Activated CD4-positive, alpha-beta T cell treated with anti-CD3 and anti-CD28 coated beads, Interleukin-2, amount 10 ng/mL, durations not matched to agents 7 days and 5 days (primary cell): ENCODE results near the gene ARHGAP1. TPM values are rescaled to one million over a fixed set of nuclear protein-coding genes. Genes with fewer than 3 reads are reported as not detected.
"Not testable (repeated sequence)": the region's sequence is repeated elsewhere in the genome, so short reads cannot be mapped to it uniquely, and the experiment has no call there.

Source experiments
- CTCF ChIA-PET: fragments of 350-600 bp; sonication (Branson Sonifier 250); formaldehyde crosslinking; loops from one replicate; lab custom pipeline; 2021; ENCODE audit warnings: antibody characterized with exemption; lab: Charles Lee
- POLR2A ChIA-PET: fragments of 350-600 bp; sonication (Branson Sonifier 250); formaldehyde crosslinking; loops from one replicate; lab custom pipeline; 2021; ENCODE audit warnings: antibody characterized with exemption; lab: Charles Lee
- DNase-seq: peaks from one replicate; pipeline ENCODE4 v3.0.0-alpha.2; 2020
- H3K27ac Mint-ChIP-seq: one replicate; pipeline ENCODE4 v1.8.0; 2021; ENCODE audit warnings: mild to moderate bottlenecking, moderate library complexity, mixed read lengths
- H3K27me3 Mint-ChIP-seq: one replicate; pipeline ENCODE4 v1.8.0; 2021; ENCODE audit warnings: mixed read lengths
- H3K36me3 Mint-ChIP-seq: one replicate; pipeline ENCODE4 v1.8.0; 2021; ENCODE audit warnings: low read depth, mixed read lengths
- H3K4me1 Mint-ChIP-seq: one replicate; pipeline ENCODE4 v1.8.0; 2021; ENCODE audit warnings: mixed read lengths
- H3K4me3 Mint-ChIP-seq: one replicate; pipeline ENCODE4 v1.8.0; 2021; ENCODE audit warnings: mild to moderate bottlenecking, moderate library complexity, mixed read lengths
- H3K9me3 Mint-ChIP-seq: one replicate; pipeline ENCODE4 v1.8.0; 2021; ENCODE audit warnings: mixed read lengths
- total RNA-seq, 2 experiments: library from RNA; stranded (reverse); gene quantifications; one replicate each; pipeline ENCODE4 v1.2.3, GENCODE V29; 2021

ARHGAP1 gene
- total RNA-seq, 2 experiments from 2014 or later: 83.8 to 88.8 TPM

GRCh38 chr11:46675288-46675851 is 25.0 kb downstream of the ARHGAP1 start:
- Mint-ChIP-seq H3K27me3 (no peaks in the 10 kb centered on the region), H3K9me3 (no peaks in the 10 kb centered on the region), H3K36me3 (peaks cover 52% of the 10 kb centered on the region), H3K27ac (peak overlapping the region; percentile 92), H3K4me1 (peaks cover 68% of the 10 kb centered on the region), H3K4me3 (no peak overlapping the region)
- ChIA-PET POLR2A (interaction anchor here (0.5 kb wide), 2 partner anchors 15 to 559 kb away, joined by 3 read pairs; no protein-coding TSS in a partner anchor), CTCF (interaction anchor here (0.7 to 2.0 kb wide), 5 partner anchors 9 to 543 kb away, joined by 3 to 8 read pairs (median 3); partner anchors contain the start of genes ARHGAP1 and ZNF408)
- DNase-seq: no peak

DNA sequence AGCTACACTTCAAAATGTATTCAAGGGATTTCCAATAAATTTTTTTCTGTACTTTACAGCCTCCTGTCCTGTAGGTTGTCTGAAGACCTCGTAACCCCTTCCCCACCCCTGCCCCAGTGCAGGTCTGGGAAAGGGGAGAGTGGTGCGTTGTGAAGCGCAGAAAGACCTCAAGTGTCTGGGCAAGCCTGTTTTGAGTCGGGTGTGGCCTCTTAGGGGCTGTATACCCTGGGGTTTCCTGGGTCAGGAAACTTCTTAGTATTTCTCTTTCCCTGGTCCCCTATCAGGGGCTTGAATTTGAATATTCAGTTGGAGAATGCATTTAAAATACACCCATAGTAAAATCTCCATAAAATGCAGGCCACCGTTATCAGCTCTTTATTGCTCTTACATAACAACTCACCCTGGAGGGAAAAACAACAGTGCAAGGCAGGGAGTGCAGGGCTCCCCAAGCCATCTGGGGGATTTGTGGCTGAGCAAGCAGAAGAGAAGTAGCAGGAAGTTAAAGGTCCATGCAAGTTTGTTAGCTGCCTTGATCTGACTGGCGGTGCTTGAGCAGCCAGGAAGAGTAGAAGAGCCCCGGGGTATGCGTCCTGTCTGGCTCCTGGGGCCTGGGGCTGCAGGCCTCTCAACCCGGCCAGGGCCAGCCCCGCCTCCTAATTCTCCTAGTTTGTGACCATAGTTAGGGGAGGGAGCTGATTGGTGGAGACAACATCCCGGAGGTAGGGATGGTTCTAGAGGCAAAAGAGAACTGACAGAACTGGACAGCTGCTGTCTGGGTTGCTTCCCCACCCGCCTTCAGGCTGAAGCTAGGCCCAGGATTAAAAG is 25.7 kb downstream of the ARHGAP1 start:
- ChIA-PET POLR2A (interaction anchor here (0.5 kb wide), 2 partner anchors 16 to 558 kb away, joined by 3 read pairs; no protein-coding TSS in a partner anchor), CTCF (interaction anchor here (0.5 to 2.0 kb wide), 6 partner anchors 10 to 542 kb away, joined by 3 to 8 read pairs (median 3); partner anchors contain the start of genes ARHGAP1 and ZNF408)
- H3K27me3 Mint-ChIP-seq: no peaks in the 10 kb centered on the region
- H3K27ac Mint-ChIP-seq: peak overlapping the region; percentile 92
- no peaks in the 10 kb centered on the region for H3K9me3 Mint-ChIP-seq
- H3K36me3 Mint-ChIP-seq: peaks cover 55% of the 10 kb centered on the region
- DNase-seq: peak; percentile 38
- peaks cover 74% of the 10 kb centered on the region for H3K4me1 Mint-ChIP-seq
- no peak overlapping the region for H3K4me3 Mint-ChIP-seq

DNA sequence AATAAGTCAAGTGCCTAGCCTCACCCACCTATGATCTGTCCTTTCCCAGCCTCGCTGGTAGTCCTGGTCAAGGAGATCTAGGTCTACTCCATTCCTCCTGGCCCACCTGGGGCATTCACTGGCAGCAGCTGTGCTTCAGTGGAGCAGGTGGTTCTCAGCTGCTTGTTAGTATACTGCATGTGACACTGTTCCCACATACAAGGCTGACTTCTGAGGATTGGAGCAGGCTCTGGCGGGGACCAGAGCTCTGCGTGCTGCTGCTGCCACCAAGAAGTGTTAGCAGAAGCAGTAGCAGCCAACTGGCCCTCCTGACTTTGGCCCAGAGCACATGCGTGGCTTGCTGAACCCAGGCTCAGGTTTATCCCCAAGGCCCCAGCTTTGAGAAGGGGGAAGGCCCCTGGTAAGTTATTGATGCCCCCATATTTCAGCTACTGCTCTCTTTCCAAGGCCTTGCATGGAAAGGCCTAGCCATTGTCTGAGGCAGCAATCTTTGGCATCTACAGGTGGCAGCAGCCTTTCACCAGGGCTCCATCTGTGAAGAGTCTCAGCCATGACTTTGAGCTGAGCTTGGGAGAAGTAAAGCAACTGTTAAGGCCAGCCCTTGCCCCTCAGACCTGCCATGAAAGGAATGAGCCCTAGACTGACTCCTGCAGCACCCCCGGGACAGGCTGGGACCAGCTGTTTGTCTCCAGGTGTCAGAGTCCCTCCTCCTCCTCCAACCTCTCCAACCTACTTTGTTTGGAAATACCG is 26.5 kb downstream of the ARHGAP1 start:
- ChIA-PET CTCF (interaction anchor here (0.5 to 2.0 kb wide), 5 partner anchors 11 to 335 kb away, joined by 3 to 8 read pairs (median 4); partner anchors contain the start of genes ARHGAP1 and ZNF408), POLR2A (no interaction called here)
- H3K27ac Mint-ChIP-seq: peak overlapping the region; percentile 92
- H3K9me3 Mint-ChIP-seq: no peaks in the 10 kb centered on the region
- peaks cover 61% of the 10 kb centered on the region for H3K36me3 Mint-ChIP-seq
- no peaks in the 10 kb centered on the region for H3K27me3 Mint-ChIP-seq
- peaks cover 81% of the 10 kb centered on the region for H3K4me1 Mint-ChIP-seq
- no peak for DNase-seq
- no peak overlapping the region for H3K4me3 Mint-ChIP-seq

- POLR2A ChIA-PET: no interaction called here
- Mint-ChIP-seq H3K36me3 (peaks cover 62% of the 10 kb centered on the region), H3K27me3 (no peaks in the 10 kb centered on the region), H3K4me3 (no peak overlapping the region), H3K27ac (peak overlapping the region; percentile 94), H3K9me3 (no peaks in the 10 kb centered on the region), H3K4me1 (peaks cover 83% of the 10 kb centered on the region)
- CTCF ChIA-PET: interaction anchor here (0.6 to 3.1 kb wide), 6 partner anchors 12 to 73 kb away, joined by 3 to 14 read pairs (median 4); no protein-coding TSS in a partner anchor
- DNase-seq: no peak
These were observed 28.0 kb downstream of the ARHGAP1 start for GRCh38 chr11:46672381-46672839.

- ChIA-PET POLR2A (no interaction called here), CTCF (interaction anchor here (0.6 to 3.1 kb wide), 10 partner anchors 11 to 320 kb away, joined by 3 to 14 read pairs (median 4); no protein-coding TSS in a partner anchor)
- peaks cover 78% of the 10 kb centered on the region for H3K4me1 Mint-ChIP-seq
- H3K4me3 Mint-ChIP-seq: peak overlapping the region; percentile 73
- no peaks in the 10 kb centered on the region for H3K9me3 Mint-ChIP-seq
- no peaks in the 10 kb centered on the region for H3K27me3 Mint-ChIP-seq
- DNase-seq: no peak
- H3K36me3 Mint-ChIP-seq: peaks cover 58% of the 10 kb centered on the region
- peak overlapping the region; percentile 94 for H3K27ac Mint-ChIP-seq
These were observed 28.5 kb downstream of the ARHGAP1 start for GRCh38 chr11:46671958-46672315.

DNA sequence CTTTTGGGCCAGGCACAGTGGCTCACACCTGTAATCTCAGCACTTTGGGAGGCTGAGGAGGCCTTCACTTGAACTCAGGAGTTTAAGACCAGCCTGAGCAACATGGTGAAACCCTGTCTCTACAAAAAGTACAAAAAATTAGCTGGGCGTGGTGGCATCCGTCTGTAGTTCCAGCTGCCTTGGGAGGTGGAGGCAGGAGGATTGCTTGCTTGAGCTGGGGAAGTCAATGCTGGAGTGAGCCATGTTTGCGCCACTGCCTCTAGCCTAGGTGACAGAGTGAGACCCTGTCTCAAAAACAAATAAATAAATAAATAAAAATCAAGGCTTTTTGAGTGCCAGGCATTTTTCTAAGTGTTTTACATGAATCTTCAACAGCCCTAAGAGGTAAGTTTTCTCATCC is 29.9 kb downstream of the ARHGAP1 start:
- Mint-ChIP-seq H3K36me3 (peaks cover 65% of the 10 kb centered on the region), H3K4me3 (peak overlapping the region; percentile 73), H3K4me1 (peaks cover 67% of the 10 kb centered on the region), H3K27ac (peak overlapping the region; percentile 94)
- DNase-seq, H3K9me3 Mint-ChIP-seq, H3K27me3 Mint-ChIP-seq: not testable (repeated sequence)
- POLR2A ChIA-PET: interaction anchor here (0.6 to 1.1 kb wide), 2 partner anchors 17 to 30 kb away, joined by 3 to 7 read pairs; partner anchors contain the start of genes ARHGAP1 and ZNF408
- CTCF ChIA-PET: interaction anchor here (0.6 to 3.1 kb wide), 16 partner anchors 10 to 318 kb away, joined by 3 to 14 read pairs (median 4); partner anchors contain the start of genes ARHGAP1 and ZNF408

DNA sequence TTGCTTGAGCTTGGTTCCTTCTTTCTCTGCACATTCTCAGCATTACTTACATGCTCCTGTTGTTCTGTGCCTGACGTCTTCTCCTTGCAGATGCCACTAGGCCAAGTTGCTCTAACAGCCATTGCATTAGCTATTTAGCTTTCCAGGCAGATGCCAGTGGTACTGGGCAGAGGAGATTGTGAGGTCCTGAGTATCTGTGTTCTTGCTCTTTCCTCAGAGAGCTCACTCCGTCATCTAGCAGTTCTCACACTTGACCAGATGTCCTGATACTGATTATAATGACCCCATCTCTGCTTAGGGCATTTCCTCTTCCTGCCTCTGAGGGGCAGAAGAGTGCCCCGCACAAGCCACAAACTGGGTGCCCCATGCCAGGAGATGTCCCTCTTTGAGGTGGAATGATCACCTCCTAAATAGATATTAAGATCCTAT is 30.7 kb downstream of the ARHGAP1 start:
- Mint-ChIP-seq H3K27me3 (no peaks in the 10 kb centered on the region), H3K27ac (peak overlapping the region; percentile 94), H3K4me1 (peaks cover 59% of the 10 kb centered on the region), H3K4me3 (no peak overlapping the region), H3K36me3 (peaks cover 68% of the 10 kb centered on the region), H3K9me3 (no peaks in the 10 kb centered on the region)
- DNase-seq: no peak
- POLR2A ChIA-PET: interaction anchor here (0.6 kb wide), 1 partner anchor 16 kb away, joined by 3 read pairs; no protein-coding TSS in a partner anchor
- CTCF ChIA-PET: interaction anchor here (0.8 to 3.1 kb wide), 4 partner anchors 9 to 14 kb away, joined by 3 to 14 read pairs (median 4); no protein-coding TSS in a partner anchor

GRCh38 chr11:46668480-46669085 is 31.8 kb downstream of the ARHGAP1 start:
- H3K27me3 Mint-ChIP-seq: no peaks in the 10 kb centered on the region
- H3K27ac Mint-ChIP-seq: no peak overlapping the region
- CTCF ChIA-PET: no interaction called here
- POLR2A ChIA-PET: no interaction called here
- H3K4me1 Mint-ChIP-seq: peaks cover 51% of the 10 kb centered on the region
- no peak for DNase-seq
- H3K9me3 Mint-ChIP-seq: no peaks in the 10 kb centered on the region
- H3K36me3 Mint-ChIP-seq: peaks cover 69% of the 10 kb centered on the region
- no peak overlapping the region for H3K4me3 Mint-ChIP-seq

GRCh38 chr11:46667043-46667481 is 33.4 kb downstream of the ARHGAP1 start:
- ChIA-PET POLR2A (interaction anchor here (1.4 kb wide), 1 partner anchor 34 kb away, joined by 3 read pairs; the partner anchor contains the start of genes ARHGAP1 and ZNF408), CTCF (interaction anchor here (0.6 to 1.0 kb wide), 3 partner anchors 10 to 48 kb away, joined by 3 to 4 read pairs (median 3); no protein-coding TSS in a partner anchor)
- DNase-seq: no peak
- H3K36me3 Mint-ChIP-seq: peaks cover 60% of the 10 kb centered on the region
- no peaks in the 10 kb centered on the region for H3K27me3 Mint-ChIP-seq
- H3K27ac Mint-ChIP-seq: peak overlapping the region; percentile 28
- no peaks in the 10 kb centered on the region for H3K9me3 Mint-ChIP-seq
- no peak overlapping the region for H3K4me3 Mint-ChIP-seq
- peaks cover 41% of the 10 kb centered on the region for H3K4me1 Mint-ChIP-seq

DNA sequence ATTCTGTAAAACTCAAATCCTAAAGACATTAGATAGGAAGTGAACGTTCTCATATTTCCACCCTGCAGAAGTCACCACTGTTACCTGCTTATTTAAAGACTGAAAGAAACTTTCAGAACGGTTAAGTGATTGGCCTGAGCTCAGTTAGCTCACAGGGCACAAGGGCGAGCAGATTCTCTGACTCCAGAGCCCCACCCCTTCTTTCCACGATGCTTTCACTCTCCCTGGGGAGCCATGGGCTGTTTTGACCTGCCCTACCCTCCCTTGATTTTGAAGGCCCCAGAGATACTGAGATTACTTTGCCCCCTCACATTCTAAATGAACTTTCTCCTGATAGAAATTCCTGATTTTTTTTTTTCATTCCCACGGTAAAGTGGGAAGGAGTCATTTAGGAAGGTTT is 33.9 kb downstream of the ARHGAP1 start:
- no peak for DNase-seq
- peaks cover 54% of the 10 kb centered on the region for H3K36me3 Mint-ChIP-seq
- peak overlapping the region; percentile 28 for H3K27ac Mint-ChIP-seq
- H3K27me3 Mint-ChIP-seq: no peaks in the 10 kb centered on the region
- peaks cover 36% of the 10 kb centered on the region for H3K4me1 Mint-ChIP-seq
- H3K4me3 Mint-ChIP-seq: no peak overlapping the region
- POLR2A ChIA-PET: interaction anchor here (1.4 kb wide), 1 partner anchor 34 kb away, joined by 3 read pairs; the partner anchor contains the start of genes ARHGAP1 and ZNF408
- H3K9me3 Mint-ChIP-seq: no peaks in the 10 kb centered on the region
- CTCF ChIA-PET: interaction anchor here (0.6 to 1.0 kb wide), 3 partner anchors 14 to 47 kb away, joined by 3 to 4 read pairs (median 3); no protein-coding TSS in a partner anchor

- ChIA-PET CTCF (no interaction called here), POLR2A (interaction anchor here (1.4 kb wide), 1 partner anchor 35 kb away, joined by 3 read pairs; the partner anchor contains the start of genes ARHGAP1 and ZNF408)
- Mint-ChIP-seq H3K4me1 (peaks cover 24% of the 10 kb centered on the region), H3K9me3 (no peaks in the 10 kb centered on the region), H3K36me3 (peaks cover 47% of the 10 kb centered on the region), H3K27ac (no peak overlapping the region), H3K4me3 (no peak overlapping the region), H3K27me3 (no peaks in the 10 kb centered on the region)
- DNase-seq: no peak
These were observed 35.1 kb downstream of the ARHGAP1 start for GRCh38 chr11:46665356-46665755.
